Neural progenitor cell (in vitro differentiated cells): ENCODE data around the gene FBXW7. TPM values are rescaled to one million over a fixed set of nuclear protein-coding genes. Genes with fewer than 3 reads are reported as not detected.

ENCODE experiments used
- DNase-seq: peaks from one replicate; pipeline ENCODE4 v3.0.0-alpha.2; 2016; ENCODE audit warnings: low spot score
- H2AFZ ChIP-seq: fragments of 200-600 bp; sonication (generic); replicated peaks from 2 replicates; pipeline ENCODE4 v1.6.1; 2016; ENCODE audit warnings: antibody characterized with exemption
- H3F3A ChIP-seq: fragments of 200-600 bp; sonication (generic); 2 replicates; pipeline ENCODE4 v1.6.1; 2016; ENCODE audit warnings: antibody characterized with exemption, low read depth
- H3K27ac ChIP-seq: fragments of 200-600 bp; sonication (generic); 2 replicates; pipeline ENCODE4 v1.5.1; 2016; ENCODE audit warnings: mild to moderate bottlenecking
- H3K27me3 ChIP-seq: fragments of 200-600 bp; sonication (generic); 2 replicates; pipeline ENCODE4 v1.6.1; 2016; ENCODE audit warnings: mild to moderate bottlenecking, moderate library complexity
- H3K36me3 ChIP-seq: fragments of 200-600 bp; sonication (generic); 2 replicates; pipeline ENCODE4 v1.5.1; 2016
- H3K4me1 ChIP-seq: fragments of 200-600 bp; sonication (generic); 2 replicates; pipeline ENCODE4 v1.6.1; 2016; ENCODE audit warnings: mixed run types
- H3K4me2 ChIP-seq: fragments of 200-600 bp; sonication (generic); 2 replicates; pipeline ENCODE4 v1.6.1; 2016
- H3K4me3 ChIP-seq: fragments of 200-600 bp; sonication (generic); 2 replicates; pipeline ENCODE4 v1.5.1; 2016
- H3K79me2 ChIP-seq: fragments of 200-600 bp; sonication (generic); 2 replicates; pipeline ENCODE4 v1.6.1; 2016; ENCODE audit warnings: low read depth
- H3K9ac ChIP-seq: fragments of 200-600 bp; sonication (generic); 2 replicates; pipeline ENCODE4 v1.6.1; 2016
- H3K9me3 ChIP-seq: fragments of 200-600 bp; sonication (generic); 2 replicates; pipeline ENCODE4 v1.5.1; 2016; ENCODE audit warnings: low read depth
- H4K20me1 ChIP-seq: fragments of 200-600 bp; sonication (generic); 2 replicates; pipeline ENCODE4 v1.6.1; 2016; ENCODE audit warnings: low read depth
- H3K27ac Mint-ChIP-seq: 3 replicates; pipeline ENCODE4 v1.8.0; 2021; ENCODE audit warnings: mixed read lengths
- H3K27me3 Mint-ChIP-seq: 2 replicates; pipeline ENCODE4 v1.8.0; 2022; ENCODE audit warnings: low read depth, mild to moderate bottlenecking, inconsistent platforms, moderate library complexity, mixed read lengths; ENCODE audit not compliant: insufficient read depth
- H3K36me3 Mint-ChIP-seq: 3 replicates; pipeline ENCODE4 v1.8.0; 2021; ENCODE audit warnings: mixed read lengths
- H3K4me1 Mint-ChIP-seq: 3 replicates; pipeline ENCODE4 v1.8.0; 2021; ENCODE audit warnings: mixed read lengths
- H3K4me3 Mint-ChIP-seq: 3 replicates; pipeline ENCODE4 v1.8.0; 2021; ENCODE audit warnings: mild to moderate bottlenecking, moderate library complexity, mixed read lengths
- H3K9me3 Mint-ChIP-seq: 3 replicates; pipeline ENCODE4 v1.8.0; 2020; ENCODE audit warnings: mixed read lengths
- CTCF ChIP-seq: fragments of 200-600 bp; sonication (generic); IDR thresholded peaks from 2 replicates; pipeline ENCODE4 v1.5.1; 2017; ENCODE audit warnings: antibody characterized with exemption, mild to moderate bottlenecking
- EZH2 ChIP-seq: fragments of 200-600 bp; sonication (generic); IDR thresholded peaks from 2 replicates; pipeline ENCODE4 v1.6.1; 2017; ENCODE audit warnings: antibody characterized with exemption, mild to moderate bottlenecking, moderate library complexity
- EZH2phosphoT487 ChIP-seq: fragments of 200-600 bp; sonication (generic); IDR thresholded peaks from 2 replicates; pipeline ENCODE4 v1.6.1; 2017; ENCODE audit warnings: antibody characterized with exemption
- total RNA-seq: library from RNA; depleted of rRNA; stranded (reverse); fragments of >200 nt; gene quantifications from 2 replicates; pipeline ENCODE4 v1.2.3, GENCODE V29; 2015; ENCODE audit warnings: low replicate concordance

The FBXW7 gene
- total RNA-seq, 1 donor from 2014 or later = 43.9 TPM

- H3K9me3 Mint-ChIP-seq = no peaks in the 10 kb centered on the region
- H3K27ac Mint-ChIP-seq = no peak overlapping the region
- no peaks in the 10 kb centered on the region for H3K27me3 Mint-ChIP-seq
- H4K20me1 ChIP-seq = no peaks in the 10 kb centered on the region
- DNase-seq = no peak
- no peak overlapping the region for H3K27ac ChIP-seq
- no peaks in the 10 kb centered on the region for H3K36me3 Mint-ChIP-seq
- H3K4me1 Mint-ChIP-seq = peaks cover 3% of the 10 kb centered on the region
- H3K36me3 ChIP-seq = no peaks in the 10 kb centered on the region
- TF ChIP-seq EZH2phosphoT487 (no peak), EZH2 (no peak), CTCF (no peak)
- H3K4me2 ChIP-seq = no peak overlapping the region
- H3K4me3 Mint-ChIP-seq = no peak overlapping the region
- no peaks in the 10 kb centered on the region for H3K79me2 ChIP-seq
- no peak overlapping the region for H3K4me3 ChIP-seq
- no peaks in the 10 kb centered on the region for H3F3A ChIP-seq
- H3K4me1 ChIP-seq = no peaks in the 10 kb centered on the region
- no peaks in the 10 kb centered on the region for H3K27me3 ChIP-seq
- no peaks in the 10 kb centered on the region for H3K9me3 ChIP-seq
- no peak overlapping the region for H3K9ac ChIP-seq
- H2AFZ ChIP-seq = no peak overlapping the region
These were observed 44.0 kb upstream of the FBXW7 start for GRCh38 chr4:152579916-152580315.

- H3K4me3 Mint-ChIP-seq = no peak overlapping the region
- no peaks in the 10 kb centered on the region for H3K36me3 Mint-ChIP-seq
- DNase-seq = no peak
- Histone ChIP-seq H3K9ac (no peak overlapping the region), H3K4me3 (no peak overlapping the region), H3K4me1 (no peaks in the 10 kb centered on the region), H4K20me1 (no peaks in the 10 kb centered on the region), H3K79me2 (no peaks in the 10 kb centered on the region), H2AFZ (no peak overlapping the region), H3K9me3 (no peaks in the 10 kb centered on the region), H3K27me3 (no peaks in the 10 kb centered on the region), H3K4me2 (no peak overlapping the region), H3K27ac (no peak overlapping the region), H3F3A (no peaks in the 10 kb centered on the region), H3K36me3 (no peaks in the 10 kb centered on the region)
- no peaks in the 10 kb centered on the region for H3K27me3 Mint-ChIP-seq
- no peaks in the 10 kb centered on the region for H3K9me3 Mint-ChIP-seq
- H3K4me1 Mint-ChIP-seq = no peaks in the 10 kb centered on the region
- no peak for TF ChIP-seq CTCF
- no peak for TF ChIP-seq EZH2
- no peak for TF ChIP-seq EZH2phosphoT487
- no peak overlapping the region for H3K27ac Mint-ChIP-seq
These were observed 43.3 kb upstream of the FBXW7 start for GRCh38 chr4:152579107-152579764.

GRCh38 chr4:152578670-152579069 lies 42.8 kb upstream of the FBXW7 start:
- no peak overlapping the region for H3K27ac ChIP-seq
- H3F3A ChIP-seq = no peaks in the 10 kb centered on the region
- no peaks in the 10 kb centered on the region for H3K79me2 ChIP-seq
- Mint-ChIP-seq H3K27ac (no peak overlapping the region), H3K9me3 (no peaks in the 10 kb centered on the region), H3K4me1 (no peaks in the 10 kb centered on the region), H3K4me3 (no peak overlapping the region), H3K36me3 (no peaks in the 10 kb centered on the region), H3K27me3 (no peaks in the 10 kb centered on the region)
- no peaks in the 10 kb centered on the region for H3K9me3 ChIP-seq
- no peak overlapping the region for H3K4me3 ChIP-seq
- H3K27me3 ChIP-seq = no peaks in the 10 kb centered on the region
- no peaks in the 10 kb centered on the region for H3K36me3 ChIP-seq
- no peaks in the 10 kb centered on the region for H3K4me1 ChIP-seq
- H4K20me1 ChIP-seq = no peaks in the 10 kb centered on the region
- H2AFZ ChIP-seq = no peak overlapping the region
- no peak for DNase-seq
- no peak overlapping the region for H3K4me2 ChIP-seq
- no peak for TF ChIP-seq CTCF
- no peak for TF ChIP-seq EZH2phosphoT487
- TF ChIP-seq EZH2 = no peak
- H3K9ac ChIP-seq = no peak overlapping the region
